Adrenal gland (tissue), 12 donors: ENCODE results near the gene ZBTB4. TPM values are rescaled to one million over a fixed set of nuclear protein-coding genes. Genes with fewer than 3 reads are reported as not detected.

ENCODE experiments used
- DNase-seq, 7 donors: peaks; one replicate each; pipeline ENCODE4 v3.0.0-alpha.2; 2019 to 2020
- H3K27ac ChIP-seq, 5 donors: fragments of 200-600 bp; sonication (generic) in 4 of 5; 1 replicate in 3 of 5; 2 replicates in 2 of 5; pipeline versions ENCODE4 v1.5.1 to v1.8.0; 2016 to 2020; ENCODE audit warnings: mild to moderate bottlenecking in 1 of 5
- H3K27me3 ChIP-seq: fragments of 200-600 bp; 2 replicates; pipeline ENCODE4 v1.8.0; 2021
- H3K36me3 ChIP-seq, 2 donors: fragments of 200-600 bp; replicated peaks in 1 of 2; 1 replicate in 1 of 2; 2 replicates in 1 of 2; pipeline versions ENCODE4 v1.5.1 to v1.8.0; 2018 to 2022
- H3K4me1 ChIP-seq, 2 donors: fragments of 200-600 bp; replicated peaks in 1 of 2; 1 replicate in 1 of 2; 2 replicates in 1 of 2; pipeline versions ENCODE4 v1.5.1 to v1.8.0; 2018 to 2021
- H3K4me3 ChIP-seq, 4 donors: fragments of 200-600 bp; sonication (generic) in 3 of 4; one replicate each; pipeline ENCODE4 v1.5.1; 2016 to 2018
- H3K9me3 ChIP-seq, 3 donors: fragments of 200-600 bp; sonication (generic) in 1 of 3; replicated peaks in 1 of 3; 1 replicate in 2 of 3; 2 replicates in 1 of 3; pipeline versions ENCODE4 v1.5.1 to v1.8.0; 2016 to 2021
- POLR2A ChIP-seq, 2 donors: fragments of 450-650 bp; IDR thresholded peaks; one replicate each; pipeline ENCODE4 v1.6.1; 2017; ENCODE audit warnings: antibody characterized with exemption in 2 of 2, mild to moderate bottlenecking in 2 of 2, moderate library complexity in 1 of 2
- WGBS, 4 donors: extraction: QIAGEN DNeasy Blood & Tissue Kit in 2 of 4; methylation state at CpG; one replicate each; pipeline versions ENCODE4 v1.1.5 to v1.1.7; 2013 to 2017; 5-methylcytosine and 5-hydroxymethylcytosine counted together
- intact Hi-C, 2 donors: fragments of 100-400 bp; cut with DNase I; formaldehyde crosslinking; loops; one replicate each; pipeline versions ENCODE4 v1.14.1 to v1.15.0; 2022 to 2023
- polyA plus RNA-seq, 3 donors: library from polyadenylated mRNA; stranded (reverse); fragments of 200-250 nt in 2 of 3; fragments of 350-450 nt in 1 of 3; fragmentation: Illumina TruSeq in 1 of 3; extraction: RNeasy Lipid Tissue Mini Kit (QIAGEN cat#74804) in 1 of 3; gene quantifications; one replicate each; pipeline ENCODE4 v1.2.3, GENCODE V29; 2013 to 2014
- total RNA-seq, 9 donors: library from RNA; depleted of rRNA in 4 of 9; stranded (reverse); fragments of >200 nt in 4 of 9; fragments of 120-200 nt in 1 of 9; fragmentation: NEBNext Ultra II Directional in 1 of 9; extraction: Animal tissue kit (Norgen Biotek cat#: 25700) in 1 of 9; gene quantifications; one replicate each; pipeline versions ENCODE4 v1.1.0 to v1.2.4, GENCODE V29; 2013 to 2023
- TF ChIP-seq, protein P1 (sequence below), 6 experiments: fragments of 450-650 bp in 4 of 6; fragments of 200-600 bp in 2 of 6; sonication (generic) in 1 of 6; IDR thresholded peaks; 1 replicate in 5 of 6; 2 replicates in 1 of 6; pipeline versions ENCODE4 v1.5.1 to v1.8.0; 2016 to 2021; ENCODE audit warnings: antibody characterized with exemption in 6 of 6, mild to moderate bottlenecking in 2 of 6, moderate library complexity in 1 of 6
- donor health status: healthy with polysubstance abuse.
- donor health status: Bipolar disorder and iron deficiency.
- donor health status: DM: yes; HTN: yes; CAD: no.
- donor health status: DM: no; HTN: no; CAD: no.
- donor health status: DM: no; HTN: no; CAD: no.
- donor health status: DM: yes; HTN: yes; CAD: no.

ZBTB4 gene
- total and polyA plus RNA-seq, 12 donors, result 16.6 to 111 (median 66.5) TPM

DNA sequence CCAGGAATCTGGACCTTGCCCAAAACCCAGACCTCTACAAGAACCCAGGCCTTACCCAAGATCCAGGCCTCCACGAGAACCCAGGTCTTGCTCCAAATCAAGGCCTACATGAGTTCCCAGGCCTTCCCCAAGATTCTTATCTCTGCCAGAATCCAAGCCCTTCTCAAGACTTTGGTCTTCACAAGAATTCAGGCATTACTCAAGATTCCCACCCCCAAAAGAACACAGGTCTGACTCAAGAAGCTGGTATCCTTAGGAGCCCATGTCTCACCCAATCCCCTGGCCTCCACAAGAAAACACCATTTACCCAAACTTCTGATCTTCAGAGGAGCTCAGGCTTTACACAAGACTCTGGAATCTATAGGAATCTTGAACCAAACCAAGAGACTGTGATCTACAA lies 48.2 kb downstream of the ZBTB4 start:
- Histone ChIP-seq H3K4me1 (peaks cover 7 to 13% of the 10 kb centered on the region in 2 donors), H3K4me3 (no peak overlapping the region), H3K9me3 (no peaks in the 10 kb centered on the region), H3K27me3 (no peaks in the 10 kb centered on the region), H3K36me3 (no peaks in the 10 kb centered on the region), H3K27ac (no peak overlapping the region)
- no peak for DNase-seq
- 83 to 92% (median 86%) methylated on average over 1 of the region's 1 CpG for WGBS, 4 donors
- intact Hi-C loops, result loop anchor here in 1 of 2 donors (5.0 kb wide), 1 partner anchor 74 kb away; the partner anchor contains the start of gene TMEM95
- TF ChIP-seq, protein P1, sequence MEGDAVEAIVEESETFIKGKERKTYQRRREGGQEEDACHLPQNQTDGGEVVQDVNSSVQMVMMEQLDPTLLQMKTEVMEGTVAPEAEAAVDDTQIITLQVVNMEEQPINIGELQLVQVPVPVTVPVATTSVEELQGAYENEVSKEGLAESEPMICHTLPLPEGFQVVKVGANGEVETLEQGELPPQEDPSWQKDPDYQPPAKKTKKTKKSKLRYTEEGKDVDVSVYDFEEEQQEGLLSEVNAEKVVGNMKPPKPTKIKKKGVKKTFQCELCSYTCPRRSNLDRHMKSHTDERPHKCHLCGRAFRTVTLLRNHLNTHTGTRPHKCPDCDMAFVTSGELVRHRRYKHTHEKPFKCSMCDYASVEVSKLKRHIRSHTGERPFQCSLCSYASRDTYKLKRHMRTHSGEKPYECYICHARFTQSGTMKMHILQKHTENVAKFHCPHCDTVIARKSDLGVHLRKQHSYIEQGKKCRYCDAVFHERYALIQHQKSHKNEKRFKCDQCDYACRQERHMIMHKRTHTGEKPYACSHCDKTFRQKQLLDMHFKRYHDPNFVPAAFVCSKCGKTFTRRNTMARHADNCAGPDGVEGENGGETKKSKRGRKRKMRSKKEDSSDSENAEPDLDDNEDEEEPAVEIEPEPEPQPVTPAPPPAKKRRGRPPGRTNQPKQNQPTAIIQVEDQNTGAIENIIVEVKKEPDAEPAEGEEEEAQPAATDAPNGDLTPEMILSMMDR (IDR thresholded peaks at IDR 0.05), result no peak

DNA sequence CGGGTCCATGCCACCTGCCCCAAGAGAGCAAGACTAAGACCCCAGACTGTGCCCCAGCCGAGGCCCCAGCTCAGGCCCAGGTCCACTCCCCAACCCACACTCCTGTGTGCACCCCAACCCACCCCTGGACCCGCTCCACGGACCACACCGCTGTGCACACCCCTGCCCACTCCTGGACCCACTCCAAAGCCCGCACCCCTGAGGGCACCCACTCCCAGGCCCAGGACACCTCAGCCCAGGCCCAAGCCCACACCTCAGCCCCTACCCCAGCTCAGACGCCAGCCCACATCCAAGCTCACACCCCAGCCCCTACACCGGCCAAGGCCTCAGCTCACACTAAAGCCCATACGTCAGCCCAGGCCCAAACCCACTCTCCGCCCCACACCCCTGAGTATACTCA lies 49.7 kb downstream of the ZBTB4 start:
- no peaks in the 10 kb centered on the region for H3K36me3 ChIP-seq
- H3K27ac ChIP-seq, result no peak overlapping the region
- H3K27me3 ChIP-seq, result no peaks in the 10 kb centered on the region
- H3K4me3 ChIP-seq, result no peak overlapping the region
- DNase-seq, result no peak
- no peak for TF ChIP-seq POLR2A (IDR thresholded peaks at IDR 0.05)
- TF ChIP-seq, protein P1 (IDR thresholded peaks at IDR 0.05), result no peak
- 90 to 94% (median 92%) methylated on average over 10 of the region's 10 CpGs for WGBS, 4 donors
- peaks cover under 1 to 2% of the 10 kb centered on the region in 2 donors for H3K4me1 ChIP-seq
- intact Hi-C loops, result loop anchor here in 1 of 2 donors (5.0 kb wide), 1 partner anchor 72 kb away; the partner anchor contains the start of gene TMEM95
- H3K9me3 ChIP-seq, result no peaks in the 10 kb centered on the region

DNA sequence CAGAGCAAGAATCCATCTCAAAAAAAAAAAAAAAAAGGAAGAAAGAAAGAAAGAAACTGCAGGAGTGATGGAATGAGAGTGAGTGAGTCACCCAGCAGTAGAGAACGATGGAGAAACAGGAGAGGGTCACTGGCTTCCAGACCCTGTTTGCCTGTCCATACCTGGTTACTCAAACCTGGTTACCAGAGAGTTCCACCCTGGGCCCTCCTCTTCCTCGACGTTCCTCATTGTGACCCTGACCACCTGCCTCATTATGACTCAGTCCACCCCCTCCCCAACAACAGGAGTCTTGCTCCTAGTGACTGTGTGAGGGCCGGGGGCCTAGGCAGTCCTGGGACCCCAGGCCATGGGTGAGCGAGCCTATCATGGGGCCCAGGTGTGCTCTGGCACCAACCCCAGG lies 50.9 kb downstream of the ZBTB4 start, which contains the start of gene SPEM3:
SPEM3 (plus strand) TSS at position 301 of the 400 bp plus-strand sequence; CDS start at position 347, 46 bp downstream.
- WGBS, 4 donors, result 51 to 60% (median 57%) methylated on average over 5 of the region's 5 CpGs
- TF ChIP-seq, protein P1 (IDR thresholded peaks at IDR 0.05), result no peak
- no peak for DNase-seq
- H3K27me3 ChIP-seq, result no peaks in the 10 kb centered on the region
- H3K9me3 ChIP-seq, result no peaks in the 10 kb centered on the region
- intact Hi-C loops, result no loop called here
- H3K4me1 ChIP-seq, result no peaks in the 10 kb centered on the region
- no peak within 1 kb of the TSS for H3K4me3 ChIP-seq
- no peaks in the 10 kb centered on the region for H3K36me3 ChIP-seq
- no peak within 1 kb of the TSS for H3K27ac ChIP-seq

DNA sequence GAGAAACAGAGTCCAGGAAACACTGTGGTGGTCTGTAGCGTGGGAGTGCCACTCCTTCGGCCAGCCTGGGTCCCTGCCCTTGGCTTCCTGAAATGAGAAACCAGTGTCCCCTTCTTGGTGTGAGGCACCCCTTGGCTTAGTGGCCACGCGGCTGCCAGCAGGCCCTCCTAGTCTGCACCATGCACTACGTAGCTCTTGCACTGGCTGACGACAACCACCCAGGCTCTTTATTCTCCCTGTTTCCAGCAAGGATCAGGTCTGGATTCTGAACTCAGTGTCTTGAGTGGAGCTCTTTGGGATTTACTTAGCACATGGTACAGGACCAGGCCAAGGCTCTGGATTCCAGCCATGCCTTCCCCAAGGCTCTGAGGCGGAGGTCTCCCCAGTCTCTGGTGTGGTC lies 51.9 kb downstream of the ZBTB4 start:
- DNase-seq, result no peak
- Histone ChIP-seq H3K9me3 (no peaks in the 10 kb centered on the region), H3K27ac (no peak overlapping the region), H3K4me3 (no peak overlapping the region), H3K36me3 (no peaks in the 10 kb centered on the region), H3K27me3 (no peaks in the 10 kb centered on the region), H3K4me1 (no peaks in the 10 kb centered on the region)
- WGBS, 4 donors, result 88 to 92% (median 90%) methylated on average over 6 to 7 of the region's 7 CpGs
- TF ChIP-seq, protein P1 (IDR thresholded peaks at IDR 0.05), result no peak
- intact Hi-C loops, result no loop called here
